T-helper 2 cell treated with Interferon-gamma antibody and Interleukin-4, amounts not matched to agents 5 μg/mL and 100 μg/mL, for 36 hours (primary cell): ENCODE data around the gene P3H1.
"Not testable (repeated sequence)": the region's sequence is repeated elsewhere in the genome, so short reads cannot be mapped to it uniquely, and the experiment has no call there.

Experiments used
- DNase-seq: peaks from one replicate; pipeline ENCODE4 v3.0.0; 2021; ENCODE audit warnings: low spot score
- H3K27ac Mint-ChIP-seq: one replicate; pipeline ENCODE4 v1.8.0; 2021; ENCODE audit warnings: mild to moderate bottlenecking, mixed read lengths
- H3K27me3 Mint-ChIP-seq: one replicate; pipeline ENCODE4 v1.8.0; 2021; ENCODE audit warnings: low read depth, mixed read lengths
- H3K36me3 Mint-ChIP-seq: one replicate; pipeline ENCODE4 v1.8.0; 2021; ENCODE audit warnings: low read depth, mixed read lengths
- H3K4me1 Mint-ChIP-seq: one replicate; pipeline ENCODE4 v1.8.0; 2021; ENCODE audit warnings: low read depth, mixed read lengths
- H3K4me3 Mint-ChIP-seq: one replicate; pipeline ENCODE4 v1.8.0; 2022; ENCODE audit warnings: mild to moderate bottlenecking, moderate library complexity, mixed read lengths
- H3K9me3 Mint-ChIP-seq: one replicate; pipeline ENCODE4 v1.8.0; 2021; ENCODE audit warnings: mixed read lengths

The P3H1 gene, protein sequence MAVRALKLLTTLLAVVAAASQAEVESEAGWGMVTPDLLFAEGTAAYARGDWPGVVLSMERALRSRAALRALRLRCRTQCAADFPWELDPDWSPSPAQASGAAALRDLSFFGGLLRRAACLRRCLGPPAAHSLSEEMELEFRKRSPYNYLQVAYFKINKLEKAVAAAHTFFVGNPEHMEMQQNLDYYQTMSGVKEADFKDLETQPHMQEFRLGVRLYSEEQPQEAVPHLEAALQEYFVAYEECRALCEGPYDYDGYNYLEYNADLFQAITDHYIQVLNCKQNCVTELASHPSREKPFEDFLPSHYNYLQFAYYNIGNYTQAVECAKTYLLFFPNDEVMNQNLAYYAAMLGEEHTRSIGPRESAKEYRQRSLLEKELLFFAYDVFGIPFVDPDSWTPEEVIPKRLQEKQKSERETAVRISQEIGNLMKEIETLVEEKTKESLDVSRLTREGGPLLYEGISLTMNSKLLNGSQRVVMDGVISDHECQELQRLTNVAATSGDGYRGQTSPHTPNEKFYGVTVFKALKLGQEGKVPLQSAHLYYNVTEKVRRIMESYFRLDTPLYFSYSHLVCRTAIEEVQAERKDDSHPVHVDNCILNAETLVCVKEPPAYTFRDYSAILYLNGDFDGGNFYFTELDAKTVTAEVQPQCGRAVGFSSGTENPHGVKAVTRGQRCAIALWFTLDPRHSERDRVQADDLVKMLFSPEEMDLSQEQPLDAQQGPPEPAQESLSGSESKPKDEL

DNA sequence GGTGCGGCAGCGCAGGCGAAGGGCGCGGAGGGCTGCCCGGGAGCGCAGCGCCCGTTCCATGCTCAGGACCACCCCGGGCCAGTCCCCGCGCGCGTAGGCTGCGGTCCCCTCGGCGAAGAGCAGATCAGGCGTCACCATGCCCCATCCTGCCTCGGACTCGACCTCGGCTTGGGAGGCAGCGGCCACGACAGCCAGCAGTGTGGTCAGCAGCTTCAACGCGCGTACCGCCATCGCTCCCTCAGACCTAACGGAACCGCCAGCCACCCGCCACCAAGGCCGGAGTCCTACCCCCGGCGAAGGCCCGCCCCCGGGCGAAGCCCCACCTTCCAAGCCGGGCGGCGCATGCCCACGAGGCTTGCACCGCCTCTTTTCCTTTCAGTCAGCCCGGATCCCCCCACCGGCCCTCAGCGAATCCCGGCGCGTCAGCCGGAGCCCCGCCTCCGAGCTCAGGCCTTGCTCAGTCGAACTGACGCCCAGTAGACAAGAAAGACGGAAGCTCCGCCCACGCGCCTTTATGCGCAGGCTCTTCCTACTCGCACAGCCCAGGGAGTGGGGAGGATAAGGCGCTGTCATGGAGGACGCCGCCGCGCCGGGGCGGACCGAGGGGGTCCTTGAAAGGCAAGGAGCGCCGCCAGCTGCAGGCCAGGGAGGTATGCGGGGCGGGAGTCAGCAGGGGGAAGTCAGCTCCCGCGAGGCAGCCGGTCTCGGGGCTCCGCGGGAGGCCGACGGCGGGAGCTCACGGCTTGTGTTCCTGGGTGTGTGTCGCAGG is at the start of gene P3H1, which contains the start of gene C1orf50:
Gene P3H1, minus strand, starts transcription at position 288 of the 769 bp plus-strand sequence. Its CDS starts 57 bp downstream, at position 231.
Gene C1orf50, plus strand, starts transcription at position 509 of the 769 bp plus-strand sequence. Its CDS starts 63 bp downstream, at position 572.
- DNase-seq: peak; percentile 100
- Mint-ChIP-seq H3K4me1 (peaks cover 15% of the 10 kb centered on the region), H3K27ac (peak within 1 kb of the TSS; percentile 89), H3K9me3 (no peaks in the 10 kb centered on the region), H3K36me3 (peaks cover 12% of the 10 kb centered on the region), H3K27me3 (no peaks in the 10 kb centered on the region), H3K4me3 (no peak within 1 kb of the TSS)

DNA sequence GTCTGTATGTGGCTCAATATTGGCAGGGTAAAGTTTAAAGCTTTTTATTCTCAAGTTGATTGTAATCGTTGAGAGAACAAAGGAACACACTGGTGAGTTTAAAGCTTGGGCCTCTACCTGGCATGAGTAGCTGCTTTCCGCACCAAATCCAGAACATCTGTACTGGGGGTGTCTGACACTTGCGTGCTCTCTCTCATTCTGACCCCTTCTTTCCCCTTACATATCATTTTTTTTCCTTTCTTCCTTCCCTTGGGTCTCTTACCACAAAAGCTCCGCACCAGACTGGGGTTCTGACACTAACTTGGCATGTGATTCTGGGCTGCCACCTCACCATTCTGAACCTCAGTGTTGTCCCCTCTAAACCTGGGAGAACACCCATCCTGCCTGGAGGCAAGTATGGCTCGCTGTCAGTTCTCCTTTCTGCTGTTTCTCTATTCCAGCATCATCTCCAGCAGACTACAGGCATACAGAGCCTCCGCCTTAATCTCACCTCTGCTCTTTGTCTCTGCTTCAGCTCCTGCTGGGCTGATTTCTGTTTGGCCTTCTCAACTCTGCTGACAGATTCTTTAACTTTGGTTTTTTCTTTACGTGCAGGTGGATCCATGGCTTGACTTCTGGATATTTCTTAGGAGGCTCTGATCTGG is 49.2 kb upstream of the P3H1 start:
- peak overlapping the region; percentile 87 for H3K4me3 Mint-ChIP-seq
- DNase-seq: no peak
- H3K27ac Mint-ChIP-seq: peak overlapping the region; percentile 87
- peaks cover 20% of the 10 kb centered on the region for H3K4me1 Mint-ChIP-seq
- H3K27me3 Mint-ChIP-seq: peaks cover 2% of the 10 kb centered on the region
- no peaks in the 10 kb centered on the region for H3K9me3 Mint-ChIP-seq
- H3K36me3 Mint-ChIP-seq: peaks cover 7% of the 10 kb centered on the region

DNA sequence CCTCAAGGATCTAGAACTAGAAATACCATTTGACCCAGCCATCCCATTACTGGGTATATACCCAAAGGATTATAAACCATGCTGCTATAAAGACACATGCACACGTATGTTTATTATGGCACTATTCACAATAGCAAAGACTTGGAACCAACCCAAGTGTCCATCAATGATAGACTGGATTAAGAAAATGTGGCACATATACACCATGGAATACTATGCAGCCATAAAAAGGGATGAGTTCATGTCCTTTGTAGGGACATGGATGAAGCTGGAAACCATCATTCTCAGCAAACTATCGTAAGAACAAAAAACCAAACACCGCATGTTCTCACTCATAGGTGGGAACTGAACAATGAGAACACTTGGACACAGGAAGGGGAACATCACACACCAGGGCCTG is 48.0 kb upstream of the P3H1 start:
- H3K36me3 Mint-ChIP-seq, DNase-seq, H3K27me3 Mint-ChIP-seq, H3K27ac Mint-ChIP-seq, H3K4me3 Mint-ChIP-seq, H3K9me3 Mint-ChIP-seq: not testable (repeated sequence)
- peaks cover 16% of the 10 kb centered on the region for H3K4me1 Mint-ChIP-seq

DNA sequence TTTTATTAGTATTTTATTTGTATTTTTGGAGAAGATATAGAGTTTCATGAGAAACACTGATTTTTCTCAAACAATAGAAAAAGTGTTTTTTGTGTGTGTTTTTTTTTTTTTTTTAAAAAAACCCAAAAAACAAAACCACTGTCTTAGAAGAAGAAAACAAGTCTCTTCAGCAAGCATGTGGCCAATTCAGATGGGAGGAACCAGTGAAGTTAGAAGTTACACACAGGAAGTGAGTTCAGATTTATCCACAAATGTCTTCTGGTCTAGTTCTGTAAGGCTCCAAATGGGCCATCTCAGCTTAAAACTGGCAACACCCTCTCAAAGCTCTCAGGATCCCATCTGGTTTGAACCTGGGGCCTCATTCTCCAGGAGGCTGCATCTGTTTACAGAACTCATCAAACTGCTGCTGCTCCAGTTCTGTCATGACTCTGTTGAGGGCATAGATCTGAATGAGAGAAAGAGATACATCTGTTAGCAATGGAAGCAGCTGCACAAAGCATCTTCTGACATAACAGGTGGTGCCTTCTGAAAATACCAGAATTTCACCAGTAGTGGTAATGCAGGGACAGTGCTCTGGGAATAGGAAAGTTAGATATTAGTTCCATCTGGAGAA is 40.3 kb upstream of the P3H1 start:
- Mint-ChIP-seq H3K9me3 (no peaks in the 10 kb centered on the region), H3K4me3 (no peak overlapping the region), H3K4me1 (no peaks in the 10 kb centered on the region), H3K27me3 (peaks cover under 1% of the 10 kb centered on the region), H3K27ac (no peak overlapping the region), H3K36me3 (peaks cover 6% of the 10 kb centered on the region)
- DNase-seq: no peak

DNA sequence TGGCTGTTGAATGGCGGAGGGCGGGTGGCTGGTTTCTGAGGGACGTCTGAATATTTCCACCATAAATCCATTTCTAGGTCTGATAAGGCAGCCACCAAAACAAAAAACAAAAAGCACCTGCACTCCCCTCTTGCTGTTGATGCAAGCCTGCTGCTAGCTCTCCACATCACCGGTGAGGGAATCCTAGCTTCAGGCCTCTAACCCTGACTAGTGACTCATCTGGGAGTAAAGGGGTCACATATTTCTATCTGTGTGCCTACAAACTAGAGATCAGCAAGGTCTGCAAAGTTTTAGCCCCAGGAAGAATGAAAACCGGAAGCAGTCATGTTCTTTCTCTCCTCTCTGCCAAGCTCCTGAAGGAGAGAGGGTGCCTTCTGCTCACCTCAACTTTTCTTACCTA is 39.8 kb upstream of the P3H1 start:
- Mint-ChIP-seq H3K27ac (no peak overlapping the region), H3K4me1 (no peaks in the 10 kb centered on the region), H3K9me3 (no peaks in the 10 kb centered on the region), H3K27me3 (peaks cover 5% of the 10 kb centered on the region), H3K36me3 (peaks cover 6% of the 10 kb centered on the region), H3K4me3 (no peak overlapping the region)
- DNase-seq: no peak

DNA sequence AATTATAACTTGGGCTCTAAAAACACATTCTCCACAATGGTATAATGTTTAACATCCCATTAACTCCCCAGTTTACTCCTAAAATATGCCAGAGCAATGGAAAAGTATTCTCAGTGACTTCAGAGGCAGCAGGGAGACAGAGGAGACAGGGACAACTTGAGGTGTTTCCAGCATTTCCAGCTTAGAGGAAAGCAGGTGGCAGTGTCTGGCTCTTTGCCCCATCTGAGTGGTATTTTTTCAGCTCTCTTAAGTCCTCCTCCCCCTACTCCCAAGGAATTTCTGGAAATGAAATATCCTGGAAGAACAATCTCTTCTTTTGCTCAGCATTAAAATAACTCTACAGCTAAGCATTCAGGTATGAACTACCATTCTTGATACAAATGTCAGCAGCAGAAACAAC is 39.3 kb upstream of the P3H1 start:
- no peak for DNase-seq
- Mint-ChIP-seq H3K4me3 (no peak overlapping the region), H3K4me1 (no peaks in the 10 kb centered on the region), H3K27ac (no peak overlapping the region), H3K36me3 (peaks cover 6% of the 10 kb centered on the region), H3K27me3 (peaks cover 5% of the 10 kb centered on the region), H3K9me3 (no peaks in the 10 kb centered on the region)

DNA sequence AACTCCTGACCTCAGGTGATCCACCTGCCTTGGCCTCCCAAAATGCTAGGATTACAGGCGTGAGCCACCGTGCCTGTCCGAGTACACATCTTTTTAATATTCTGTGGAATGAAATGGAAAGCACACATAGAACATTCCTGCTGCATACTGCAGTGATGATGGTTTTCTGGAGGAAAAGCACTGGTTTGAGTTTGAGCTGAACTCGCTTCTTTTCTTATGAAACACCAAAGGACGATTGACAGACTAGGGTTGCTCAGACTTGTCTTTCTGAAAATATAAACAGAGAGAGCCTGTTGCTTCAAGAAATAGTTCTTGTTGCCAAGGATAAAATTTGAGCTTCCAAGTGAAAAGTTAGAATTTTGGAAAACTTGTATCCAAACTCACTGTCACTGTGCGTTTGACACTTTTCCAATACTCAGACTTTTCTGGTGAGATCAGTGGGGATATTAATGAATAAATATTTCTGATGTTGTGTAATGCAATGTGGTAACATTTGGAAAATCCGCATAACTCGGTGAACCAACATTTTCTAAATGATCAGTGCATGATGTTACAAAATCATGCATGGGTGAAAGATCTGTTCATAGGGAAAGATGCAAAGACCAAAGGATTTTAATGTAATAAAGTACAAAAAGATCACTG is 35.1 kb upstream of the P3H1 start:
- Mint-ChIP-seq H3K27ac (no peak overlapping the region), H3K4me3 (no peak overlapping the region), H3K36me3 (peaks cover 6% of the 10 kb centered on the region), H3K27me3 (peaks cover 6% of the 10 kb centered on the region), H3K9me3 (no peaks in the 10 kb centered on the region), H3K4me1 (no peaks in the 10 kb centered on the region)
- no peak for DNase-seq

DNA sequence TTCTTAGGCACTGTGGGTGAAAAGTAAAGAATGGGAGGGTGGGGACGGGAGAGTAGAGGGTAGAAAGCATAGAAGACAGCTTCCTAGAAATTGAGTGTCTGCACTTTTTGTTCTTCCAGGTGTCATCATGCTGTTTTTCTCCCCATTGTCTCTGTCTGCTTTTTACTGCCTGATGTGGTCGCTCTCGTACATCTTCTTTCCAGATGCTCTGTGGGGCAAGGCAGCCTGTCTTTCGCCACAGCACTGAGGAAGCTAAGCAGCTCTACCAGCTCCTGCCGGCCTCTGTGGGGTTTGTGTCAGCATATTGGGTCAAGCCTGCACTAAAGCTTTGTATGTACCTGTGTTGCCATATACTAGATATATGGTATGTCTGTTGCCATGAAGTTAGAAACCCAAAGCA is 31.2 kb upstream of the P3H1 start:
- no peak overlapping the region for H3K27ac Mint-ChIP-seq
- DNase-seq: no peak
- H3K4me1 Mint-ChIP-seq: no peaks in the 10 kb centered on the region
- no peak overlapping the region for H3K4me3 Mint-ChIP-seq
- H3K36me3 Mint-ChIP-seq: no peaks in the 10 kb centered on the region
- no peaks in the 10 kb centered on the region for H3K9me3 Mint-ChIP-seq
- H3K27me3 Mint-ChIP-seq: peaks cover 11% of the 10 kb centered on the region

DNA sequence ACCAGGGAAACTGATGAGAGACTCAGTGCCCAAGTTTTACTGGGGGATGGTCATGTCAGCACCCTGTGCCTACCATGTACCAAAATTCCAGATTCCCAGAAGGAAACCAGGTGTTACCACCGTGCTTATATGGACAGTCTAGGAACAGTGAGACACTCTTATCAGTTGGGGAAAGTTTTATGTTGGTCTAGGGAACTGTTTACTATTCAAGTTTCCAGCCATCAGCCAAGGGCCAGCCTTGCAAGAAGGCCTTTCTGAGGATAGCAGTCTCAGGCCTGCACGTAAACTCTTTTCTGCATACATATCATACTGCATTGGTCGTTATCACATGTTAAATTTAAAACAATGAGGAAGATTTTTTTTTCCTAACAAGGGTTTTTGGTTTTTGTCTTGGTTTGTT is 30.6 kb upstream of the P3H1 start:
- no peak for DNase-seq
- H3K27me3 Mint-ChIP-seq: peaks cover 11% of the 10 kb centered on the region
- H3K4me1 Mint-ChIP-seq: no peaks in the 10 kb centered on the region
- H3K4me3 Mint-ChIP-seq: no peak overlapping the region
- no peak overlapping the region for H3K27ac Mint-ChIP-seq
- H3K36me3 Mint-ChIP-seq: no peaks in the 10 kb centered on the region
- H3K9me3 Mint-ChIP-seq: no peaks in the 10 kb centered on the region

DNA sequence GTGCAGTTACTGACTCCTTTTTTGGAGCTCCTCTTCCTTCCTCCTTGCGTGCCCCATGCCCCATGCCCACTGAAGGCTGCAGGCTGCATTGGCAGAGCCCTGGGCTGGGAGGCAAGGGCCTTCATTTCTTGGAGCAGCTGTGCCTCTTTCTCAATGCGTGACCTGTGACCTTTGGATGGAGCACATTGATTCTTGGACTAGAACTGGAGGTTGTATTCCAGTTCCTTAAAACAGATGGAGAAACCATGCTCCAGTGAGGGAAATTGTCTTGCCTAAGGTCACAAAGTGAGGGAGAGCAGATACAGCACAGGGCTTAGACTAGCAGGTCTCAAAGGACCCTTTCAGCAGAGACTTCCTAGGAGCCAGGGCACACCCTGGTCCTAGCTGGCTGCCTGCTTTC is 27.0 kb upstream of the P3H1 start:
- Mint-ChIP-seq H3K4me3 (no peak overlapping the region), H3K36me3 (no peaks in the 10 kb centered on the region), H3K27ac (no peak overlapping the region), H3K4me1 (no peaks in the 10 kb centered on the region), H3K9me3 (no peaks in the 10 kb centered on the region), H3K27me3 (peaks cover 6% of the 10 kb centered on the region)
- DNase-seq: no peak

DNA sequence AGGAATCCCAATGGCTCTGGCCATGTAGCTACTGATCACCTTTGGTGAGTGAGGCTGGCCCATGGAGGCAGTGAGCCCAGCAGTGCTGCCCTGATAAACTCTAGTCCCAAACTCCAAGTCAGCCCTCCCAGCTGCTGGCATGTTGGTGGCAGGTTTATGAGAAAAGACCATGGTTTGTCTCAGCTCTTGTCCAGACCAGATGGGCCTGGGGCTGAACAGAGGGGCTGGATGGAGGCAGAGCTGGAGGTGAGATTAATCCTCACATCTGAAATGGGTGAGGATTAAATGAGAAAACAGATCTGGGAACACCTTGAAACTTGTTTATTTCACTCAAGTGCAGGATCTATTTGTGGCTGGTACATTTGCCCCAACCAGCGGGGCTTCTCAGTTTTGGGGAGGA is 21.2 kb upstream of the P3H1 start:
- Mint-ChIP-seq H3K27me3 (no peaks in the 10 kb centered on the region), H3K9me3 (no peaks in the 10 kb centered on the region), H3K27ac (no peak overlapping the region), H3K4me3 (no peak overlapping the region), H3K4me1 (peaks cover 10% of the 10 kb centered on the region), H3K36me3 (peaks cover 4% of the 10 kb centered on the region)
- DNase-seq: no peak

DNA sequence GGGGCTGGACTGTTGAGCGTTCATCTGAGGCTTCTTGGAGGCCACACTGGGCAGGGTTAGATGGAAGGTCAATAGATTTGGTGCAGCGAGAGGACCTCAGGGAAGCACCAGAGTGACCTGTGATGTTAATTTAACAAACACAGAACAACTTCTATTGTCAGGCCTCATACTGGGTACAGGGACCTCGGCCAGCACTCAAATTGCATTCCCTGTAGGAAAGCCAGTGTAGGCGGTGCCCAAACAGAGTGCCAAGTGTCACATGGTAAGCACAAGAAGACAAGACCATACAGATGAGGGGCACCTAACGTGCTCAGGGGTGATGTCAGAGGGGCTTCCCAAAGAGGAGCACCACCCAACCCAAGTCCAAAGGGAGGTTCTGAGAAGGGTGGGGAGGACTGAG is 19.3 kb upstream of the P3H1 start:
- Mint-ChIP-seq H3K27ac (peak overlapping the region; percentile 70), H3K27me3 (no peaks in the 10 kb centered on the region), H3K4me3 (peak overlapping the region; percentile 66), H3K36me3 (peaks cover 9% of the 10 kb centered on the region), H3K9me3 (no peaks in the 10 kb centered on the region), H3K4me1 (peaks cover 10% of the 10 kb centered on the region)
- no peak for DNase-seq
